Stomach (tissue), 9 donors: Measurements from ENCODE around the gene FHAD1. TPM values are rescaled to one million over a fixed set of nuclear protein-coding genes. Genes with fewer than 3 reads are reported as not detected.

Experiments
- DNase-seq, 2 donors: peaks; one replicate each; pipeline versions ENCODE4 v3.0.0 to v3.0.0-alpha.2; 2013 to 2019
- H3K27ac ChIP-seq, 5 donors: fragments of 200-600 bp in 4 of 5; sonication (generic) in 4 of 5; one replicate each; pipeline ENCODE4 v1.5.1; 2013 to 2019; ENCODE audit warnings: mild to moderate bottlenecking in 1 of 5, moderate library complexity in 1 of 5
- H3K27me3 ChIP-seq, 3 donors: fragments of 200-600 bp; sonication (generic); one replicate each; pipeline ENCODE4 v1.5.1; 2017 to 2019; ENCODE audit warnings: mixed run types in 1 of 3
- H3K36me3 ChIP-seq, 4 donors: fragments of 200-600 bp; sonication (generic); 1 replicate in 3 of 4; 2 replicates in 1 of 4; pipeline ENCODE4 v1.5.1; 2016 to 2019
- H3K4me1 ChIP-seq, 4 donors: fragments of 200-600 bp; sonication (generic); one replicate each; pipeline ENCODE4 v1.5.1; 2016 to 2019
- H3K4me3 ChIP-seq, 4 donors: fragments of 200-600 bp; sonication (generic) in 3 of 4; one replicate each; pipeline ENCODE4 v1.5.1; 2016 to 2019; ENCODE audit warnings: mild to moderate bottlenecking in 1 of 4
- H3K9me3 ChIP-seq, 4 donors: fragments of 200-600 bp; sonication (generic); one replicate each; pipeline ENCODE4 v1.5.1; 2016 to 2019
- EP300 ChIP-seq: sonication (generic); formaldehyde crosslinking; IDR thresholded peaks from one replicate; pipeline ENCODE4 v1.6.1; 2017; ENCODE audit warnings: antibody characterized with exemption
- POLR2A ChIP-seq, 4 donors: fragments of 450-650 bp; IDR thresholded peaks; one replicate each; pipeline ENCODE4 v1.6.1; 2016; ENCODE audit warnings: antibody characterized with exemption in 4 of 4, control low read depth in 2 of 4, mild to moderate bottlenecking in 1 of 4, moderate library complexity in 1 of 4
- POLR2AphosphoS5 ChIP-seq, 3 donors: sonication (generic); formaldehyde crosslinking; IDR thresholded peaks; one replicate each; pipeline ENCODE4 v1.6.1; 2016; ENCODE audit warnings: antibody characterized with exemption in 3 of 3
- WGBS, 5 donors: extraction: QIAGEN DNeasy Blood & Tissue Kit in 3 of 5; methylation state at CpG; one replicate each; pipeline versions ENCODE4 v1.1.5 to v1.1.7; 2013 to 2018; 5-methylcytosine and 5-hydroxymethylcytosine counted together
- intact Hi-C: fragments of 100-400 bp; cut with DNase I; formaldehyde crosslinking; loops from one replicate; pipeline ENCODE4 v1.15.1; 2023; ENCODE audit warnings: low total_unique reads
- polyA plus RNA-seq, 3 donors: library from polyadenylated mRNA; stranded (reverse); fragments of 200-250 nt; gene quantifications; one replicate each; pipeline ENCODE4 v1.2.3, GENCODE V29; 2013
- total RNA-seq, 5 donors: library from RNA; depleted of rRNA; stranded (reverse); fragments of >200 nt; gene quantifications; one replicate each; pipeline versions ENCODE4 v1.1.0 to v1.2.3, GENCODE V29; 2014 to 2016
- TF ChIP-seq, protein P1 (sequence below), 7 experiments: fragments of 450-650 bp in 4 of 7; fragments of 200-600 bp in 3 of 7; sonication (generic) in 3 of 7; IDR thresholded peaks; one replicate each; pipeline ENCODE4 v1.5.1; 2016 to 2019; ENCODE audit warnings: antibody characterized with exemption in 7 of 7, control low read depth in 2 of 7, mild to moderate bottlenecking in 1 of 7
- donor health status: healthy with polysubstance abuse.
- donor health status: Bipolar disorder and iron deficiency.
- donor health status: healthy.

Gene FHAD1
- total and polyA plus RNA-seq, 8 donors: 0.38 to 5.1 (median 1.4) TPM; not detected in 2

DNA sequence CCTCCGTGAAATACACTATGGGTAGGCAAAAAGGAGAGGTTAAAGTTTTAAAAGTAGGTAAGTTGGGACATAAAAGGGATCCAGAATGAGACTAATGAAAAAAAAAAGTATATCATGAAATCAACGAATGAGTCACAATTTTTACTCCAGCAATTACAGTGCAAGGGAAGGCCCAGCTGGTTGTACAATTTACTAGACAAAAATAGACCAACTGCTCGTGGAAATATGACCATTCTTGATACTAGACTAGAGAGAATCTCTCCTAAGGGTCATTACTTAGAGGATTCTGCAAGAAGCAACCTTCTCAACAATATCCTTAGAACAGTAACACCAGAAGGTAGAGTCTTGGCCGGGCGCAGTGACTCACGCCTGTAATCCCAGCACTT, 107.5 kb downstream of the FHAD1 start:
- peaks cover 7 to 32% (median 18%) of the 10 kb centered on the region in 4 donors for H3K4me1 ChIP-seq
- DNase-seq: no peak
- no peaks in the 10 kb centered on the region for H3K36me3 ChIP-seq
- H3K9me3 ChIP-seq: no peaks in the 10 kb centered on the region
- no peaks in the 10 kb centered on the region for H3K27me3 ChIP-seq
- H3K27ac ChIP-seq: no peak overlapping the region
- no peak overlapping the region for H3K4me3 ChIP-seq
- intact Hi-C loops: no loop called here
- no peak for TF ChIP-seq POLR2AphosphoS5 (IDR thresholded peaks at IDR 0.05)
- TF ChIP-seq EP300: no peak
- no peak for TF ChIP-seq POLR2A (IDR thresholded peaks at IDR 0.05)
- TF ChIP-seq, protein P1, sequence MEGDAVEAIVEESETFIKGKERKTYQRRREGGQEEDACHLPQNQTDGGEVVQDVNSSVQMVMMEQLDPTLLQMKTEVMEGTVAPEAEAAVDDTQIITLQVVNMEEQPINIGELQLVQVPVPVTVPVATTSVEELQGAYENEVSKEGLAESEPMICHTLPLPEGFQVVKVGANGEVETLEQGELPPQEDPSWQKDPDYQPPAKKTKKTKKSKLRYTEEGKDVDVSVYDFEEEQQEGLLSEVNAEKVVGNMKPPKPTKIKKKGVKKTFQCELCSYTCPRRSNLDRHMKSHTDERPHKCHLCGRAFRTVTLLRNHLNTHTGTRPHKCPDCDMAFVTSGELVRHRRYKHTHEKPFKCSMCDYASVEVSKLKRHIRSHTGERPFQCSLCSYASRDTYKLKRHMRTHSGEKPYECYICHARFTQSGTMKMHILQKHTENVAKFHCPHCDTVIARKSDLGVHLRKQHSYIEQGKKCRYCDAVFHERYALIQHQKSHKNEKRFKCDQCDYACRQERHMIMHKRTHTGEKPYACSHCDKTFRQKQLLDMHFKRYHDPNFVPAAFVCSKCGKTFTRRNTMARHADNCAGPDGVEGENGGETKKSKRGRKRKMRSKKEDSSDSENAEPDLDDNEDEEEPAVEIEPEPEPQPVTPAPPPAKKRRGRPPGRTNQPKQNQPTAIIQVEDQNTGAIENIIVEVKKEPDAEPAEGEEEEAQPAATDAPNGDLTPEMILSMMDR (IDR thresholded peaks at IDR 0.05): no peak
- 69 to 78% (median 75%) methylated on average over 6 of the region's 6 CpGs for WGBS, 5 donors

DNA sequence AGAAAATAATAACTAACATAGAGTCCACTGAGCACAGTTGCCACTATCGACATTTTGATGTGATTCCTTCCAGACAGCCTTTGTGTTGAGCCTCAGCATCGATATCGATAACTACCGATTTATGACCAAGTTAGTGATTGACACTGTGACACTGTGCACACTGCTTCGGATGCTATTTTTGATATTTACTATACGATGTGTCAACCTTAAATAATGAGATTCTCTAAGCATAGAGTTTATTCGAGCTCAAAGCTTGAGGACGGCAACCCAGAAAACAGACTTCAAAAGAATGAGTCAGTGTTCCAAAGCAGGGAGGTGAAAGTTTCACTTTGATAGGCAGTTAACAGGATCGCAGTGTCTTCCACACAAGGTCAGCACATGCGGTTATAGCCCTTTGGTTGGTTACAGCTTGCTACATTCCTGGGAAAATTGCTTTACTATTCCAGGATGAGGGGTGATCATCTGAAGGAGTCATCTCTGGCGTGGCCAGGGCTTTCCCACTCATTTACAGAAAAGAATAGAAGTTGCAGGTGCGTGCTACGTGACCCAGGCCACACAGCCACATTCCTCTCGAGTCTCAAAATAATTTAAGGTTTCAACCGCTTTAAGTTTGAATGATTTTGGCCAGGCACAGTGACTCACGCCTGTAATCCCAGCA, 109.1 kb downstream of the FHAD1 start:
- WGBS, 5 donors: 82 to 91% (median 90%) methylated on average over 16 of the region's 16 CpGs
- Histone ChIP-seq H3K27me3 (no peaks in the 10 kb centered on the region), H3K36me3 (no peaks in the 10 kb centered on the region), H3K4me1 (peaks cover 3 to 21% (median 14%) of the 10 kb centered on the region in 4 donors), H3K9me3 (no peaks in the 10 kb centered on the region), H3K4me3 (no peak overlapping the region), H3K27ac (no peak overlapping the region)
- DNase-seq: no peak
- TF ChIP-seq POLR2AphosphoS5 (IDR thresholded peaks at IDR 0.05) (no peak), EP300 (no peak), POLR2A (IDR thresholded peaks at IDR 0.05) (no peak)
- TF ChIP-seq, protein P1 (IDR thresholded peaks at IDR 0.05): no peak
- intact Hi-C loops: no loop called here

DNA sequence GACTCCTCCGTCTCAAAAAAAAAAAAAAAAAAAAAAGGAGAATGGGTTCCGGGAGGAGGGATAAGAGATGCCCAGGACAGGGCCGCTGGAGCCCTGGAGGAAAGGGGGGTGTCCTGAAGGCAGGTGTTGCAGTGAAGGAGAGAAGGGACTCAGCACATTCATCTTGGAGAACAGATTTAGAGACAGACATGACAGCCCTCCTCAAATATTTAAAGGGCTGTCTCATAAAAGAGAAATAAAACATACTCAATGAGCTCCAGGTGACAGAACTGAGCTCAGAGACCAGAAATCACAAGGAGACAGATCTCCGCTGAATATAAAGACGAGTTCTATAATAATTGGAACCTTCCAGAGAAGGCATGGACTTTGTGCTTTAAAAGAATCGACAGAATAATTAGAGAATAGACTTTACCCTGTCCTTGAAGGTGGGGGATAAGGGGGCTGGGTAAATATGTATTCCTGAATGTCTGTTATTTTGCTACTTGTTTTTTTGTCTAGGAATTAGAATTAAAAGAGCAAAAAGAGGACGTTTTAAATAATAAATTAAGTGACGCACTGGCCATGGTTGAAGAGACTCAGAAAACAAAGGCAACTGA, 110.7 kb downstream of the FHAD1 start:
- WGBS, 5 donors: 83 to 90% (median 89%) methylated on average over 8 of the region's 8 CpGs
- Histone ChIP-seq H3K4me3 (no peak overlapping the region), H3K9me3 (no peaks in the 10 kb centered on the region), H3K27ac (no peak overlapping the region), H3K4me1 (peaks cover 0 to 6% (median 0%) of the 10 kb centered on the region in 4 donors), H3K27me3 (no peaks in the 10 kb centered on the region), H3K36me3 (no peaks in the 10 kb centered on the region)
- intact Hi-C loops: no loop called here
- DNase-seq: no peak
- TF ChIP-seq POLR2AphosphoS5 (IDR thresholded peaks at IDR 0.05) (no peak), EP300 (no peak), POLR2A (IDR thresholded peaks at IDR 0.05) (no peak)
- TF ChIP-seq, protein P1 (IDR thresholded peaks at IDR 0.05): no peak

DNA sequence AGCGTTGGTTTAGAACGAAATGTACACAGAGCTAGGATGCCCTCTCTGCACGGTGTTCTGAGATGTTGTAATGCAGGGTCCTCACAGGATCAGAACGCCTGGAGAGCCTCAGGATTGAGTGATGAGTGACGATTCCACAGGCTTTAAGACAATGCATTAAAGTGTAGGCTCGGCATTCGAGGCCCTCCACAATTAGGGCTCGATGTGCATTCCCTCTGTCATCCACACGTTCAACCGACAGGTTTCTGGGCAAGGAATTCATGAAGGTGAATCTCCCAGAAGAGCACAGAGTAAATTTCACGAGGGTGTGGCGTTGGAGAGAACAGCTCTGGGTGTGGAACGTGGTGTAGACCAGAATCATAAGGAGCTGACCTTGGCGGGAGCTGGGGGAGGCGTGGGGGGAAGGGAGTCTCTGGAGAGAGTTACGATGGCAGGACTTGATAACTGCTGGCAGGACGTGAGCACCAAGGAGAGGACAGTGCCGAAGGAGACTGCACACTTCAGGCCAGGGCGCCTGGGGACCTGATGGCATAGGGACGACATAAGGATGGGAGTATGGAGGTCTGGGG, 111.6 kb downstream of the FHAD1 start:
- Histone ChIP-seq H3K9me3 (no peaks in the 10 kb centered on the region), H3K27ac (no peak overlapping the region), H3K4me3 (no peak overlapping the region), H3K27me3 (no peaks in the 10 kb centered on the region), H3K4me1 (no peaks in the 10 kb centered on the region), H3K36me3 (no peaks in the 10 kb centered on the region)
- intact Hi-C loops: no loop called here
- no peak for TF ChIP-seq POLR2A (IDR thresholded peaks at IDR 0.05)
- TF ChIP-seq, protein P1 (IDR thresholded peaks at IDR 0.05): no peak
- TF ChIP-seq EP300: no peak
- TF ChIP-seq POLR2AphosphoS5 (IDR thresholded peaks at IDR 0.05): no peak
- WGBS, 5 donors: 81 to 89% (median 85%) methylated on average over 20 of the region's 20 CpGs
- no peak for DNase-seq
